HCT116 (cell line): Measurements from ENCODE around the gene AHR. TPM values are rescaled to one million over a fixed set of nuclear protein-coding genes. Genes with fewer than 3 reads are reported as not detected.

Experiments
- ATAC-seq: fragments of 200-7000 bp; cut with Tn5 transposase; 2 replicates; pipeline ENCODE4 v1.9.1; 2020; ENCODE audit warnings: mild to moderate bottlenecking, moderate library complexity
- BruUV-seq: library from RNA; stranded (reverse); fragments of 400-500 nt; replicated peaks from 2 replicates; lab custom pipeline; 2021; lab: Mats Ljungman, UMichigan
- CTCF ChIA-PET: fragments of 300-600 bp; sonication (Branson Sonifier 250); formaldehyde crosslinking; loops from one replicate; lab custom pipeline; 2021; ENCODE audit warnings: antibody characterized with exemption; lab: Charles Lee
- POLR2A ChIA-PET: fragments of 300-600, 350-600 bp; sonication (Branson Sonifier 250); formaldehyde crosslinking; loops from one replicate; lab custom pipeline; 2021; ENCODE audit warnings: antibody characterized with exemption; lab: Charles Lee
- RAD21 ChIA-PET, 2 experiments: fragments of 300-600 bp; sonication (Branson Sonifier 250); formaldehyde crosslinking; loops; one replicate each; lab custom pipeline; 2023; ENCODE audit warnings: low total read pairs in 2 of 2; ENCODE audit not compliant: uncharacterized antibody in 2 of 2, unreplicated experiment in 2 of 2, low non-redundant PET in 1 of 2; lab: Charles Lee
- DNase-seq: peaks from one replicate; pipeline ENCODE4 v3.0.0-alpha.2; 2010; ENCODE audit warnings: low read depth, low spot score
- H2AFZ ChIP-seq: fragments of 200-600 bp; shearing (Covaris generic), sonication (generic); 2 replicates; pipeline ENCODE4 v1.6.1; 2017; ENCODE audit warnings: low read depth, mixed run types, mixed read lengths, antibody characterized with exemption, low read length; ENCODE audit not compliant: poor library complexity, severe bottlenecking
- H3K27ac ChIP-seq: 2 replicates; pipeline ENCODE4 v1.5.1; 2012; ENCODE audit warnings: low read depth, low read length
- H3K27me3 ChIP-seq: fragments of 200-600 bp; sonication (generic); 2 replicates; pipeline ENCODE4 v1.6.1; 2016; ENCODE audit warnings: mixed run types, low read length, mixed read lengths; ENCODE audit not compliant: insufficient read depth
- H3K36me3 ChIP-seq, 2 experiments: fragments of 200-500 bp in 1 of 2; fragments of 200-600 bp in 1 of 2; sonication (Bioruptor generic) in 1 of 2; sonication (generic) in 1 of 2; 2 replicates each; pipeline versions ENCODE4 v1.5.1 to v1.6.1; 2014 to 2016; ENCODE audit warnings: low read length in 2 of 2, inconsistent platforms in 1 of 2, mixed read lengths in 1 of 2, mixed run types in 1 of 2; ENCODE audit not compliant: insufficient read depth in 2 of 2, control insufficient read depth in 1 of 2
- H3K4me1 ChIP-seq, 2 experiments: fragments of 200-600 bp in 1 of 2; sonication (generic) in 1 of 2; 2 replicates each; pipeline versions ENCODE4 v1.5.1 to v1.6.1; 2012 to 2017; ENCODE audit warnings: low read length in 2 of 2, inconsistent platforms in 1 of 2, mild to moderate bottlenecking in 1 of 2, mixed read lengths in 1 of 2, mixed run types in 1 of 2, moderate library complexity in 1 of 2; ENCODE audit not compliant: insufficient read depth in 2 of 2, control insufficient read depth in 1 of 2
- H3K4me2 ChIP-seq: fragments of 200-600 bp; sonication (generic); 2 replicates; pipeline ENCODE4 v1.6.1; 2017; ENCODE audit warnings: mixed run types, low read length, mixed read lengths
- H3K4me3 ChIP-seq, 2 experiments: fragments of 200-600 bp in 1 of 2; sonication (generic) in 1 of 2; replicated peaks in 1 of 2; 2 replicates each; pipeline ENCODE4 v1.5.1; 2011 to 2016; ENCODE audit warnings: low read length in 2 of 2, control low read depth in 1 of 2, low read depth in 1 of 2, mild to moderate bottlenecking in 1 of 2, mixed read lengths in 1 of 2, mixed run types in 1 of 2
- H3K79me2 ChIP-seq: fragments of 200-600 bp; sonication (generic); 2 replicates; pipeline ENCODE4 v1.6.1; 2017; ENCODE audit warnings: mild to moderate bottlenecking, mixed run types, low read length, moderate library complexity, mixed read lengths; ENCODE audit not compliant: insufficient read depth
- H3K9ac ChIP-seq: fragments of 200-600 bp; sonication (generic); 2 replicates; pipeline ENCODE4 v1.6.1; 2016; ENCODE audit warnings: low read length, mixed read lengths
- H3K9me2 ChIP-seq: fragments of 200-600 bp; sonication (generic), shearing (Covaris generic); 2 replicates; pipeline ENCODE4 v1.6.1; 2017; ENCODE audit warnings: mixed run types, mild to moderate bottlenecking, moderate library complexity; ENCODE audit not compliant: insufficient read depth
- H3K9me3 ChIP-seq, 2 experiments: fragments of 200-500 bp in 1 of 2; fragments of 200-600 bp in 1 of 2; sonication (Bioruptor generic) in 1 of 2; sonication (generic) in 1 of 2; 2 replicates each; pipeline ENCODE4 v1.6.1; 2014 to 2017; ENCODE audit warnings: low read length in 2 of 2, mixed read lengths in 2 of 2, inconsistent platforms in 1 of 2, low read depth in 1 of 2, mild to moderate bottlenecking in 1 of 2, mixed run types in 1 of 2, moderate library complexity in 1 of 2; ENCODE audit not compliant: control insufficient read depth in 1 of 2, insufficient read depth in 1 of 2
- H4K20me1 ChIP-seq: fragments of 200-600 bp; sonication (generic), shearing (Covaris generic); 2 replicates; pipeline ENCODE4 v1.6.1; 2017; ENCODE audit warnings: mixed run types, mild to moderate bottlenecking, moderate library complexity; ENCODE audit not compliant: insufficient read depth
- CBX3 ChIP-seq: IDR thresholded peaks from 2 replicates; pipeline ENCODE4 v1.6.1; 2012; ENCODE audit warnings: low read depth
- CEBPB ChIP-seq: IDR thresholded peaks from 2 replicates; pipeline ENCODE4 v1.6.1; 2012; ENCODE audit warnings: low read depth
- EZH2 ChIP-seq: fragments of 200-600 bp; sonication (generic); IDR thresholded peaks from 2 replicates; pipeline ENCODE4 v1.6.1; 2017; ENCODE audit warnings: antibody characterized with exemption, mixed run types
- EZH2phosphoT487 ChIP-seq: fragments of 200-600 bp; IDR thresholded peaks from 2 replicates; pipeline ENCODE4 v1.6.1; 2018; ENCODE audit warnings: antibody characterized with exemption, borderline replicate concordance
- FOSL1 ChIP-seq: IDR thresholded peaks from 2 replicates; pipeline ENCODE4 v1.6.1; 2012; ENCODE audit warnings: low read depth
- JUND ChIP-seq: IDR thresholded peaks from 2 replicates; pipeline ENCODE4 v1.6.1; 2012
- POLR2A ChIP-seq: IDR thresholded peaks from 2 replicates; pipeline ENCODE4 v1.7.0; 2011; ENCODE audit warnings: borderline replicate concordance; ENCODE audit not compliant: insufficient read depth, insufficient read length; ENCODE audit errors: extremely low read depth
- RAD21 ChIP-seq: IDR thresholded peaks from 2 replicates; pipeline ENCODE4 v1.6.1; 2012; ENCODE audit warnings: low read depth, mild to moderate bottlenecking
- TCF7L2 ChIP-seq: IDR thresholded peaks from 2 replicates; pipeline ENCODE4 v1.7.0; 2011; ENCODE audit warnings: borderline replicate concordance, inconsistent platforms; ENCODE audit not compliant: insufficient read depth, insufficient read length; ENCODE audit errors: extremely low read depth
- intact Hi-C: fragments of 100-400 bp; cut with micrococcal nuclease; formaldehyde crosslinking; loops from 2 replicates; pipeline ENCODE4 v1.10.0; 2022
- total RNA-seq: library from RNA; stranded (reverse); gene quantifications from one replicate; pipeline ENCODE4 v1.2.1, GENCODE V29; 2021; ENCODE audit not compliant: unreplicated experiment
- TF ChIP-seq, protein P1 (sequence below): IDR thresholded peaks from 2 replicates; pipeline ENCODE4 v1.6.1; 2012
- TF ChIP-seq, protein P2 (sequence below): IDR thresholded peaks from 2 replicates; pipeline ENCODE4 v1.6.1; 2011; ENCODE audit warnings: mild to moderate bottlenecking, low read length, moderate library complexity; ENCODE audit not compliant: insufficient replicate concordance; ENCODE audit errors: extremely low read depth
- TF ChIP-seq, protein P3 (sequence below): IDR thresholded peaks from 2 replicates; pipeline ENCODE4 v1.6.1; 2012; ENCODE audit warnings: low read depth

AHR gene
- total RNA-seq, 1 experiment from 2014 or later: 29.7 TPM

DNA sequence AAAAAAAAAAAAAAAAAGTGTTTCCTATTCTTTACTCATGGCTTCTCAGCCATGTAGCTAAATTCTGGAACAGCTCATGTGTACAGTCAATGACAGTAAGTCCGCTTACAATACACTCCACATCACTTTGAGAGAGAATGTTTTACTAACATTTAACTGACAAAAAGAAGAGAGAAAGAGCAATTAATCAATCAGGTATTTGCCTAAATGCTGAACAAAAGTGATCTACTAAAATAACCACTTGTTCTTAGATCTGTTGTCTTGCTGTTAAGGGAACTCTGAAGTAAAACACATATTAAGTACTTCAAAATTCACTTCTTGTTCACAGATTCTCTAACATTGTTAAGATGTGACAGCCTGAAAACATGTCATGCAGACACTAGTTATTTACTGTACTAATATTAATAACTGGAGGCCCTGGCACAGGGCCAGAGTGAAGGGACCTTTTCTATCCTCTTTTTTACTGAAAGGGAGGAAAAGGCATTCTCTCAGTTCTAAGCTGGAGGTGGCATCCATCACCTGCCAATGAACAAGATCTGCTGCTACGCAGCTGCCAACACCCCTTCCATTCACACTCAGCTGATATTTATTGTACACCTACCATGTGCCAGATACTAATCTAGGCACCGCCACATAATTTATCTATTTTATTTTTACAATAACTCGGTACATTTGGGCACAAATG, 72.6 kb downstream of the AHR start:
- no peaks in the 10 kb centered on the region for H3K9me2 ChIP-seq
- no TSS peak for BruUV-seq
- no peak overlapping the region; a peak in 1 of 4 replicates for H3K4me3 ChIP-seq
- no peak for TF ChIP-seq TCF7L2
- H4K20me1 ChIP-seq: no peaks in the 10 kb centered on the region
- ChIA-PET CTCF (no interaction called here), POLR2A (interaction anchor here (0.6 kb wide), 1 partner anchor 12 kb away, joined by 3 read pairs; no protein-coding TSS in a partner anchor), RAD21 (no interaction called here)
- no peaks in the 10 kb centered on the region for H3K79me2 ChIP-seq
- peaks cover 28 to 40% of the 10 kb centered on the region in 2 experiments for H3K4me1 ChIP-seq
- no peaks in the 10 kb centered on the region for H3K27me3 ChIP-seq
- H2AFZ ChIP-seq: no peak overlapping the region
- no peak; the same call in 1 of the 2 replicates for ATAC-seq
- no peaks in the 10 kb centered on the region for H3K9me3 ChIP-seq
- peak overlapping the region; percentile 55 for H3K4me2 ChIP-seq
- peak overlapping the region; percentile 49; the same call in 1 of the 2 replicates for H3K27ac ChIP-seq
- no peaks in the 10 kb centered on the region for H3K36me3 ChIP-seq
- intact Hi-C loops: no loop called here
- no peak for DNase-seq
- H3K9ac ChIP-seq: no peak overlapping the region

DNA sequence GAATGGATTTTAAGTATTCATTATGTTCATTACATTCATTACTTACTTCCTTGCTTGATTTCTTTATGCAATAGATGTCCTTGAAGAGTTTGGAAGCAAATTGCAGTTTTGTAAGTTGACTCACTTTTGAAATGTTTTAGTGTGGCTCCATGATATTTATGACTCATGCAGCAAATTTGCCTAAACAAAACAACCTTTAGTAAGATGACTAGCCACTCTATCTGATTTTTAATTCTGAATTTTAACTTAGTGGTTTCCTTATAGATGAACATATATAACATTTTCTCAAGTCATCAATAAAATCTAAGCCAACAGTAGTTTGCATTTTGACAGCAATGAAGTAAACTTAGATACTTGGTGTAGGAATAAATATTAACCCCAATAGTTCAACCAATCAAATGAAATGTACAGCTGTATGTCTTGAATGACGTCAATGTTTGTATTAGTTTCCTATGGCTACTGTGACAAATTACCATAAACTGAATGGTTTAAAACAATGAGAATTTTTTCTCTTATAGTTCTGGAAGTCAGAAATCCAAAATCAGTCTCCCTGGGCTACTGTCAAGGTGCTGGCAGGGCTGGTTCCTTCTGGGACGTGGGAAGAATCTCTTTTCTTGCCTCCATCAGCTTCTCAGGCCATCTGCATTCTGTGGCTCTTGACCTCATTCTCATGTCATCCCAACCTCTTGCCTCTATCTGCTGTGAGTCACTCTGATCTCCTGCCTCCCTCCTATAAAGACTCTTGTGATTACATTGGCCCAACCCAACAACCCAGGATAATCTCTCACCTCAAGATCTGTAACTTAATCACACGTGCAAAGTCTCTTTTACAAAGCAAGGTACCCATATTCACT, 73.4 kb downstream of the AHR start:
- H3K79me2 ChIP-seq: no peaks in the 10 kb centered on the region
- peak overlapping the region; percentile 49; the same call in 1 of the 2 replicates for H3K27ac ChIP-seq
- H2AFZ ChIP-seq: no peak overlapping the region
- ChIA-PET RAD21 (no interaction called here), CTCF (no interaction called here), POLR2A (no interaction called here)
- H3K4me2 ChIP-seq: peak overlapping the region; percentile 55
- no peaks in the 10 kb centered on the region for H4K20me1 ChIP-seq
- H3K36me3 ChIP-seq: no peaks in the 10 kb centered on the region
- peak; percentile 90 for ATAC-seq
- peaks cover 28 to 40% of the 10 kb centered on the region in 2 experiments for H3K4me1 ChIP-seq
- no peaks in the 10 kb centered on the region for H3K9me2 ChIP-seq
- intact Hi-C loops: no loop called here
- H3K4me3 ChIP-seq: peak overlapping the region in 1 of 2 experiments; percentile 7; a peak in 1 of 4 replicates
- DNase-seq: peak; percentile 57
- BruUV-seq: no TSS peak
- H3K9ac ChIP-seq: no peak overlapping the region
- no peaks in the 10 kb centered on the region for H3K9me3 ChIP-seq
- no peaks in the 10 kb centered on the region for H3K27me3 ChIP-seq
- TF ChIP-seq EZH2phosphoT487: no peak
- peak; percentile 83 for TF ChIP-seq FOSL1
- TF ChIP-seq, protein P1, sequence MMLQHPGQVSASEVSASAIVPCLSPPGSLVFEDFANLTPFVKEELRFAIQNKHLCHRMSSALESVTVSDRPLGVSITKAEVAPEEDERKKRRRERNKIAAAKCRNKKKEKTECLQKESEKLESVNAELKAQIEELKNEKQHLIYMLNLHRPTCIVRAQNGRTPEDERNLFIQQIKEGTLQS: no peak
- TF ChIP-seq, protein P2, sequence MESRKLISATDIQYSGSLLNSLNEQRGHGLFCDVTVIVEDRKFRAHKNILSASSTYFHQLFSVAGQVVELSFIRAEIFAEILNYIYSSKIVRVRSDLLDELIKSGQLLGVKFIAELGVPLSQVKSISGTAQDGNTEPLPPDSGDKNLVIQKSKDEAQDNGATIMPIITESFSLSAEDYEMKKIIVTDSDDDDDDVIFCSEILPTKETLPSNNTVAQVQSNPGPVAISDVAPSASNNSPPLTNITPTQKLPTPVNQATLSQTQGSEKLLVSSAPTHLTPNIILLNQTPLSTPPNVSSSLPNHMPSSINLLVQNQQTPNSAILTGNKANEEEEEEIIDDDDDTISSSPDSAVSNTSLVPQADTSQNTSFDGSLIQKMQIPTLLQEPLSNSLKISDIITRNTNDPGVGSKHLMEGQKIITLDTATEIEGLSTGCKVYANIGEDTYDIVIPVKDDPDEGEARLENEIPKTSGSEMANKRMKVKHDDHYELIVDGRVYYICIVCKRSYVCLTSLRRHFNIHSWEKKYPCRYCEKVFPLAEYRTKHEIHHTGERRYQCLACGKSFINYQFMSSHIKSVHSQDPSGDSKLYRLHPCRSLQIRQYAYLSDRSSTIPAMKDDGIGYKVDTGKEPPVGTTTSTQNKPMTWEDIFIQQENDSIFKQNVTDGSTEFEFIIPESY: no peak
- no peak for TF ChIP-seq POLR2A
- TF ChIP-seq EZH2: no peak
- peak; percentile 63 for TF ChIP-seq JUND
- no peak for TF ChIP-seq RAD21
- TF ChIP-seq CBX3: peak; percentile 61; the same call in 1 of the 2 replicates
- TF ChIP-seq, protein P3, sequence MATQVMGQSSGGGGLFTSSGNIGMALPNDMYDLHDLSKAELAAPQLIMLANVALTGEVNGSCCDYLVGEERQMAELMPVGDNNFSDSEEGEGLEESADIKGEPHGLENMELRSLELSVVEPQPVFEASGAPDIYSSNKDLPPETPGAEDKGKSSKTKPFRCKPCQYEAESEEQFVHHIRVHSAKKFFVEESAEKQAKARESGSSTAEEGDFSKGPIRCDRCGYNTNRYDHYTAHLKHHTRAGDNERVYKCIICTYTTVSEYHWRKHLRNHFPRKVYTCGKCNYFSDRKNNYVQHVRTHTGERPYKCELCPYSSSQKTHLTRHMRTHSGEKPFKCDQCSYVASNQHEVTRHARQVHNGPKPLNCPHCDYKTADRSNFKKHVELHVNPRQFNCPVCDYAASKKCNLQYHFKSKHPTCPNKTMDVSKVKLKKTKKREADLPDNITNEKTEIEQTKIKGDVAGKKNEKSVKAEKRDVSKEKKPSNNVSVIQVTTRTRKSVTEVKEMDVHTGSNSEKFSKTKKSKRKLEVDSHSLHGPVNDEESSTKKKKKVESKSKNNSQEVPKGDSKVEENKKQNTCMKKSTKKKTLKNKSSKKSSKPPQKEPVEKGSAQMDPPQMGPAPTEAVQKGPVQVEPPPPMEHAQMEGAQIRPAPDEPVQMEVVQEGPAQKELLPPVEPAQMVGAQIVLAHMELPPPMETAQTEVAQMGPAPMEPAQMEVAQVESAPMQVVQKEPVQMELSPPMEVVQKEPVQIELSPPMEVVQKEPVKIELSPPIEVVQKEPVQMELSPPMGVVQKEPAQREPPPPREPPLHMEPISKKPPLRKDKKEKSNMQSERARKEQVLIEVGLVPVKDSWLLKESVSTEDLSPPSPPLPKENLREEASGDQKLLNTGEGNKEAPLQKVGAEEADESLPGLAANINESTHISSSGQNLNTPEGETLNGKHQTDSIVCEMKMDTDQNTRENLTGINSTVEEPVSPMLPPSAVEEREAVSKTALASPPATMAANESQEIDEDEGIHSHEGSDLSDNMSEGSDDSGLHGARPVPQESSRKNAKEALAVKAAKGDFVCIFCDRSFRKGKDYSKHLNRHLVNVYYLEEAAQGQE: no peak
- peak; percentile 66 for TF ChIP-seq CEBPB
- no peak for TF ChIP-seq TCF7L2
